ENCODE results near the gene ALPK1. TPM values are rescaled to one million over a fixed set of nuclear protein-coding genes. Genes with fewer than 3 reads are reported as not detected.

The ALPK1 gene
- total and polyA plus RNA-seq, 2 experiments from 2014 or later = 0.10 to 0.49 TPM

- TF ChIP-seq ZNF462 (CRISPR knock-in tag; IDR thresholded peaks at IDR 0.05) (no peak), CTCF (conservative IDR thresholded peaks at IDR 0.05; ENCODE audit: low read depth in 2 of 2) (no peak), STAT1 (IDR thresholded peaks at IDR 0.05; ENCODE audit: unreplicated experiment) (no peak), CREB1 (CRISPR knock-in tag; IDR thresholded peaks at IDR 0.05; ENCODE audit: low read depth) (no peak), POLR2AphosphoS5 (IDR thresholded peaks at IDR 0.05; ENCODE audit: low read depth) (no peak)
Measured at GRCh38 chr4:112325530-112325929, 28.4 kb downstream of the ALPK1 start (continued).

GRCh38 chr4:112327965-112328733 is 31.0 kb downstream of the ALPK1 start:
- Mint-ChIP-seq H3K36me3 (ENCODE audit: low read depth) (no peaks in the 10 kb centered on the region), H3K4me1 (no peaks in the 10 kb centered on the region), H3K27ac (no peak overlapping the region), H3K9me3 (no peaks in the 10 kb centered on the region), H3K27me3 (ENCODE audit: insufficient read depth, low read depth, poor library complexity) (no peaks in the 10 kb centered on the region), H3K4me3 (no peak overlapping the region)
- Histone ChIP-seq H3K4me1 (ENCODE audit: insufficient read depth) (no peaks in the 10 kb centered on the region), H4K20me1 (replicated peaks; ENCODE audit: insufficient read depth) (no peaks in the 10 kb centered on the region; the same call in 1 of the 2 replicates), H3K27ac (ENCODE audit: low read depth) (no peak overlapping the region), H3F3A (replicated peaks; ENCODE audit: low read depth) (no peaks in the 10 kb centered on the region), H3K36me3 (ENCODE audit: insufficient read depth) (no peaks in the 10 kb centered on the region), H3K4me3 (no peak overlapping the region), H3K9me2 (ENCODE audit: insufficient read depth) (no peaks in the 10 kb centered on the region; the same call in 1 of the 2 replicates), H2AFZ (no peak overlapping the region), H3K27me3 (ENCODE audit: insufficient read depth) (no peaks in the 10 kb centered on the region), H3K4me2 (no peak overlapping the region), H3K79me2 (replicated peaks; ENCODE audit: insufficient read depth) (no peaks in the 10 kb centered on the region)
- ATAC-seq = peak; percentile 45
- TF ChIP-seq POLR2AphosphoS5 (IDR thresholded peaks at IDR 0.05; ENCODE audit: low read depth) (no peak), CTCF (conservative IDR thresholded peaks at IDR 0.05; ENCODE audit: low read depth in 2 of 2) (peak; percentile 67 to 76)
- peak; percentile 77 for DNase-seq (ENCODE audit: low spot score)

Data from GM23338 (cell line).